Panc1 (cell line): ENCODE data around the gene GSX2. TPM values are rescaled to one million over a fixed set of nuclear protein-coding genes. Genes with fewer than 3 reads are reported as not detected.
"Not testable (repeated sequence)": the region's sequence is repeated elsewhere in the genome, so short reads cannot be mapped to it uniquely, and the experiment has no call there.

Experiments used
- ATAC-seq: fragments of 200-7000 bp; cut with Tn5 transposase; 2 replicates; pipeline ENCODE4 v1.9.1; 2020; ENCODE audit warnings: mild to moderate bottlenecking, moderate library complexity
- BruUV-seq: library from RNA; stranded (reverse); fragments of 400-500 nt; replicated peaks from 2 replicates; lab custom pipeline; 2021; lab: Mats Ljungman, UMichigan
- CTCF ChIA-PET: fragments of 300-600 bp; sonication (Branson Sonifier 250); formaldehyde crosslinking; loops from one replicate; lab custom pipeline; 2022; ENCODE audit warnings: antibody characterized with exemption; lab: Charles Lee
- POLR2A ChIA-PET: fragments of 300-600 bp; sonication (Branson Sonifier 250); formaldehyde crosslinking; loops from one replicate; lab custom pipeline; 2022; ENCODE audit warnings: antibody characterized with exemption; lab: Charles Lee
- DNase-seq: peaks from one replicate; pipeline ENCODE4 v3.0.0-alpha.2; 2010; ENCODE audit warnings: low read depth, low spot score
- H3K27ac ChIP-seq: 2 replicates; pipeline ENCODE4 v1.5.1; 2011; ENCODE audit warnings: mild to moderate bottlenecking, low read length, inconsistent platforms
- H3K27me3 ChIP-seq: fragments of 200-500 bp; sonication (Bioruptor generic); 2 replicates; pipeline ENCODE4 v1.6.0; 2014; ENCODE audit warnings: low read length, inconsistent platforms; ENCODE audit not compliant: control insufficient read depth, insufficient read depth
- H3K36me3 ChIP-seq: fragments of 200-500 bp; sonication (Bioruptor generic); 2 replicates; pipeline ENCODE4 v1.5.1; 2014; ENCODE audit warnings: inconsistent platforms, mild to moderate bottlenecking, low read length, moderate library complexity; ENCODE audit not compliant: control insufficient read depth, insufficient read depth
- H3K4me1 ChIP-seq: 2 replicates; pipeline ENCODE4 v1.5.1; 2011; ENCODE audit warnings: inconsistent platforms, mild to moderate bottlenecking, low read length, moderate library complexity; ENCODE audit not compliant: control insufficient read depth, insufficient read depth
- H3K4me3 ChIP-seq, 2 experiments: 2 replicates each; pipeline ENCODE4 v1.5.1; 2011 to 2012; ENCODE audit warnings: low read depth in 2 of 2, low read length in 2 of 2, mild to moderate bottlenecking in 2 of 2, inconsistent platforms in 1 of 2, moderate library complexity in 1 of 2
- H3K9me3 ChIP-seq: fragments of 200-500 bp; sonication (Bioruptor generic); 2 replicates; pipeline ENCODE4 v1.5.1; 2014; ENCODE audit warnings: low read depth, mild to moderate bottlenecking, inconsistent platforms, low read length, moderate library complexity; ENCODE audit not compliant: control insufficient read depth, insufficient read depth
- REST ChIP-seq, 2 experiments: IDR thresholded peaks; 2 replicates each; pipeline ENCODE4 v1.6.1; 2011 to 2012; ENCODE audit warnings: low read depth in 2 of 2, control low read depth in 1 of 2, low read length in 1 of 2, mild to moderate bottlenecking in 1 of 2, moderate library complexity in 1 of 2; ENCODE audit not compliant: insufficient read depth in 1 of 2
- in situ Hi-C: cut with HindIII; loops from 2 replicates; pipeline ENCODE4 v1.10.0; 2016; ENCODE audit warnings: low sequenced_read_pairs, low pct_unique_long_range_greater_than_20kb
- intact Hi-C: fragments of 100-400 bp; cut with micrococcal nuclease; formaldehyde crosslinking; loops from one replicate; pipeline ENCODE4 v1.10.0; 2022; ENCODE audit not compliant: unreplicated experiment
- total RNA-seq: library from RNA; stranded (reverse); gene quantifications from one replicate; pipeline ENCODE4 v1.2.1, GENCODE V29; 2021; ENCODE audit not compliant: unreplicated experiment
- TF ChIP-seq, protein P1 (sequence below): fragments of 450-650 bp; IDR thresholded peaks from 2 replicates; pipeline ENCODE4 v1.5.1; 2017; ENCODE audit warnings: mild to moderate bottlenecking

The GSX2 gene
- total RNA-seq, 1 experiment from 2014 or later, result not detected

DNA sequence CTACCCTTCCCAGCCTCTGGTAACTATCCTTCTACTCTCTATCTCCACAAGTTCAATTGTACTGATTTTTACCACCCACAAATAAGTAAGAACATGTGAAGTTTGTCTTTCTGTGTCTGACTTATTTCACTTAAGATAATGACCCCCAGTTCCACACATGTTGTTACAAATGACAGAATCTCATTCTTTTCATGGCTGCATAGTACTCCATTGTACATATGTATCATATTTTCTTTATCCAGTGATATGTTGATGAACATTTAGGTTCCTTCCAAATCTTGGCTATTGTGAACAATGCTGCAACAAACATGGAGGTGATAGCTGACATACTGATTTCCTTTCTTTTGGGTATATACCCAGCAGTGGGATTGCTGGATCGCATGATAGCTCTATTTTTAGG lies 27.7 kb downstream of the GSX2 start:
- Histone ChIP-seq H3K4me3 (no peak overlapping the region), H3K4me1 (no peaks in the 10 kb centered on the region), H3K36me3 (no peaks in the 10 kb centered on the region), H3K27me3 (no peaks in the 10 kb centered on the region), H3K9me3 (no peaks in the 10 kb centered on the region), H3K27ac (no peak overlapping the region)
- in situ Hi-C loops (no loop called here), intact Hi-C loops (no loop called here)
- no peak for ATAC-seq
- BruUV-seq, result no TSS peak
- ChIA-PET CTCF (no interaction called here), POLR2A (no interaction called here)
- no peak for TF ChIP-seq REST (IDR thresholded peaks at IDR 0.05; ENCODE audit: insufficient read depth in 1 of 2, low read depth in 2 of 2, low read length in 1 of 2)
- no peak for DNase-seq

DNA sequence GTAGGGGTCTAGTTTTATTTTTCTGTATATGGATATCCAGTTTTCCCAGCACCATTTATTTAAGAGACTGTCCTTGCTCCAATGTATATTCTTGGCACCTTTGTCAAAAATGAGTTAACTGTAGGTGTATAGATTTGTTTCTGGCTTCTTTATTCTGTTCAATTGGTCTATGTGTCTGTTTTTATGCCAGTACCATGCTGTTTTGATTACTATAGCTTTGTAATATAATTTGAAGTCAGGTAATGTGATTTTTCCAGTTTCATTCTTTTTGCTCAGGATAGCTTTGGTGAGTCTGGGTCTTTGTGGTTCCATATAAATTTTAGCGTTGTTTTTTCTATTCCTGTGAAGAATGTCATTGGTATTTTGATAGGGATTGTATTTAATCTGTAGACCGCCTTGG lies 28.7 kb downstream of the GSX2 start:
- in situ Hi-C loops, result not testable (repeated sequence)

GRCh38 chr4:54139332-54139731 lies 39.4 kb downstream of the GSX2 start:
- CTCF ChIA-PET, result no interaction called here
- Histone ChIP-seq H3K36me3 (no peaks in the 10 kb centered on the region), H3K27ac (no peak overlapping the region), H3K27me3 (no peaks in the 10 kb centered on the region; the same call in 1 of the 2 replicates), H3K4me3 (no peak overlapping the region), H3K9me3 (no peaks in the 10 kb centered on the region), H3K4me1 (no peaks in the 10 kb centered on the region)
- DNase-seq (no peak), ATAC-seq (no peak)
- TF ChIP-seq, protein P1, sequence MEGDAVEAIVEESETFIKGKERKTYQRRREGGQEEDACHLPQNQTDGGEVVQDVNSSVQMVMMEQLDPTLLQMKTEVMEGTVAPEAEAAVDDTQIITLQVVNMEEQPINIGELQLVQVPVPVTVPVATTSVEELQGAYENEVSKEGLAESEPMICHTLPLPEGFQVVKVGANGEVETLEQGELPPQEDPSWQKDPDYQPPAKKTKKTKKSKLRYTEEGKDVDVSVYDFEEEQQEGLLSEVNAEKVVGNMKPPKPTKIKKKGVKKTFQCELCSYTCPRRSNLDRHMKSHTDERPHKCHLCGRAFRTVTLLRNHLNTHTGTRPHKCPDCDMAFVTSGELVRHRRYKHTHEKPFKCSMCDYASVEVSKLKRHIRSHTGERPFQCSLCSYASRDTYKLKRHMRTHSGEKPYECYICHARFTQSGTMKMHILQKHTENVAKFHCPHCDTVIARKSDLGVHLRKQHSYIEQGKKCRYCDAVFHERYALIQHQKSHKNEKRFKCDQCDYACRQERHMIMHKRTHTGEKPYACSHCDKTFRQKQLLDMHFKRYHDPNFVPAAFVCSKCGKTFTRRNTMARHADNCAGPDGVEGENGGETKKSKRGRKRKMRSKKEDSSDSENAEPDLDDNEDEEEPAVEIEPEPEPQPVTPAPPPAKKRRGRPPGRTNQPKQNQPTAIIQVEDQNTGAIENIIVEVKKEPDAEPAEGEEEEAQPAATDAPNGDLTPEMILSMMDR, result no peak
- TF ChIP-seq REST (IDR thresholded peaks at IDR 0.05; ENCODE audit: insufficient read depth in 1 of 2, low read depth in 2 of 2, low read length in 1 of 2), result no peak
- BruUV-seq, result no TSS peak
- POLR2A ChIA-PET, result no interaction called here
- in situ Hi-C loops, result no loop called here
- intact Hi-C loops, result no loop called here

More for the DNA sequence above, 28.7 kb downstream of the GSX2 start:
- H3K9me3 ChIP-seq, H3K27ac ChIP-seq, CTCF ChIA-PET, H3K27me3 ChIP-seq, POLR2A ChIA-PET, H3K4me1 ChIP-seq, H3K4me3 ChIP-seq, H3K36me3 ChIP-seq, intact Hi-C loops, BruUV-seq, ATAC-seq, DNase-seq: not testable (repeated sequence)
